Endothelial cell of umbilical vein (primary cell): ENCODE results near the gene CACNG4. TPM values are rescaled to one million over a fixed set of nuclear protein-coding genes. Genes with fewer than 3 reads are reported as not detected.

Experiments used
- BruUV-seq: library from RNA; stranded (reverse); fragments of 400-500 nt; replicated peaks from 2 replicates; lab custom pipeline; 2021; lab: Mats Ljungman, UMichigan
- CTCF ChIA-PET: fragments of 300-600, 350-600 bp; sonication (Branson Sonifier 250); formaldehyde crosslinking; loops from one replicate; lab custom pipeline; 2021; ENCODE audit warnings: antibody characterized with exemption, inconsistent platforms; lab: Charles Lee
- POLR2A ChIA-PET: fragments of 300-600, 350-600 bp; sonication (Branson Sonifier 250); formaldehyde crosslinking; loops from one replicate; lab custom pipeline; 2021; ENCODE audit warnings: antibody characterized with exemption, inconsistent platforms; lab: Charles Lee
- DNase-seq: peaks from one replicate; pipeline ENCODE4 v3.0.0-alpha.2; 2011; ENCODE audit warnings: low read depth, low spot score
- FAIRE-seq: peaks from 2 replicates; lab custom pipeline; 2011; peaks lifted over from hg19 to GRCh38; lab: Jason Lieb, UNC
- H2AFZ ChIP-seq: 2 replicates; pipeline ENCODE4 v1.6.0; 2012; ENCODE audit warnings: low read depth, low read length, control low read depth, inconsistent platforms
- H3K27ac ChIP-seq: 2 replicates; pipeline ENCODE4 v1.5.1; 2011; ENCODE audit warnings: low read depth, mild to moderate bottlenecking, control low read depth, low read length, moderate library complexity; ENCODE audit not compliant: insufficient read depth
- H3K27me3 ChIP-seq, 2 experiments: 2 replicates each; pipeline versions ENCODE4 v1.6.0 to v1.6.1; 2011; ENCODE audit warnings: low read length in 2 of 2, mixed read lengths in 1 of 2; ENCODE audit not compliant: control insufficient read depth in 2 of 2, insufficient read depth in 2 of 2
- H3K36me3 ChIP-seq, 2 experiments: 2 replicates in 1 of 2; 3 replicates in 1 of 2; pipeline ENCODE4 v1.5.1; 2011; ENCODE audit warnings: low read length in 2 of 2, mild to moderate bottlenecking in 1 of 2, moderate library complexity in 1 of 2; ENCODE audit not compliant: control insufficient read depth in 2 of 2, insufficient read depth in 2 of 2; ENCODE audit errors: extremely low read depth in 1 of 2
- H3K4me1 ChIP-seq: 3 replicates; pipeline ENCODE4 v1.5.1; 2011; ENCODE audit warnings: mild to moderate bottlenecking, low read length; ENCODE audit not compliant: control insufficient read depth, insufficient read depth; ENCODE audit errors: extremely low read depth
- H3K4me2 ChIP-seq: 2 replicates; pipeline ENCODE4 v1.6.1; 2011; ENCODE audit warnings: low read length, control low read depth, mixed read lengths; ENCODE audit not compliant: insufficient read depth
- H3K4me3 ChIP-seq, 3 experiments: fragments of 200-600 bp in 1 of 3; sonication (generic), shearing (Covaris generic) in 1 of 3; replicated peaks in 1 of 3; 2 replicates each; pipeline ENCODE4 v1.5.1; 2011 to 2016; ENCODE audit warnings: control low read depth in 3 of 3, low read length in 3 of 3, mild to moderate bottlenecking in 2 of 3, inconsistent platforms in 1 of 3, low read depth in 1 of 3, moderate library complexity in 1 of 3; ENCODE audit not compliant: insufficient read depth in 1 of 3
- H3K79me2 ChIP-seq: 2 replicates; pipeline ENCODE4 v1.6.0; 2012; ENCODE audit warnings: low read length, inconsistent platforms; ENCODE audit not compliant: control insufficient read depth, insufficient read depth
- H3K9ac ChIP-seq: replicated peaks from 2 replicates; pipeline ENCODE3; 2011; ENCODE audit warnings: low read length, control low read depth; ENCODE audit not compliant: insufficient read depth; ENCODE audit errors: extremely low read depth
- H3K9me1 ChIP-seq: replicated peaks from 3 replicates; pipeline ENCODE4 v1.6.0; 2011; ENCODE audit warnings: mild to moderate bottlenecking, low read length; ENCODE audit not compliant: control insufficient read depth, insufficient read depth; ENCODE audit errors: extremely low read depth
- H3K9me3 ChIP-seq: replicated peaks from 2 replicates; pipeline ENCODE4 v1.5.1; 2012; ENCODE audit warnings: low read length, inconsistent platforms; ENCODE audit not compliant: control insufficient read depth, insufficient read depth
- H4K20me1 ChIP-seq: replicated peaks from 2 replicates; pipeline ENCODE3; 2011; ENCODE audit warnings: mild to moderate bottlenecking, low read length; ENCODE audit not compliant: control insufficient read depth, insufficient read depth; ENCODE audit errors: extremely low read depth
- CTCF ChIP-seq, 2 donors: IDR thresholded peaks; 1 replicate in 1 of 2; 2 replicates in 1 of 2; pipeline ENCODE4 v1.5.1; 2011; ENCODE audit warnings: low read length in 2 of 2, mild to moderate bottlenecking in 2 of 2, moderate library complexity in 2 of 2, control low read depth in 1 of 2, inconsistent platforms in 1 of 2, low read depth in 1 of 2; ENCODE audit not compliant: insufficient read depth in 1 of 2; ENCODE audit errors: extremely low read depth in 1 of 2
- EZH2 ChIP-seq: IDR thresholded peaks from 2 replicates; pipeline ENCODE4 v1.6.1; 2012; ENCODE audit warnings: borderline replicate concordance, low read depth, mild to moderate bottlenecking, moderate library complexity, low read length, inconsistent platforms; ENCODE audit not compliant: severe bottlenecking
- FOS ChIP-seq: IDR thresholded peaks from 2 replicates; pipeline ENCODE4 v1.6.1; 2011; ENCODE audit warnings: mild to moderate bottlenecking, low read length, moderate library complexity, borderline replicate concordance; ENCODE audit not compliant: insufficient read depth
- GATA2 ChIP-seq: IDR thresholded peaks from 2 replicates; pipeline ENCODE4 v1.7.0; 2011; ENCODE audit warnings: low read depth, mild to moderate bottlenecking, moderate library complexity, mixed read lengths, low read length; ENCODE audit not compliant: insufficient read length, insufficient read depth
- JUN ChIP-seq: IDR thresholded peaks from 2 replicates; pipeline ENCODE4 v1.6.1; 2011; ENCODE audit warnings: borderline replicate concordance, low read depth; ENCODE audit not compliant: insufficient read length, insufficient read depth
- MAX ChIP-seq: IDR thresholded peaks from 2 replicates; pipeline ENCODE4 v1.6.1; 2011; ENCODE audit not compliant: insufficient read depth, insufficient read length
- MYC ChIP-seq: IDR thresholded peaks from one replicate; pipeline ENCODE4 v1.6.1; 2011; ENCODE audit warnings: mild to moderate bottlenecking, low read depth, low read length
- POLR2A ChIP-seq: IDR thresholded peaks from 2 replicates; pipeline ENCODE4 v1.6.1; 2012; ENCODE audit warnings: low read depth, mild to moderate bottlenecking, control low read depth, low read length
- POLR2AphosphoS5 ChIP-seq: IDR thresholded peaks from 2 replicates; pipeline ENCODE4 v1.6.1; 2012; ENCODE audit warnings: low read depth, mild to moderate bottlenecking, control low read depth, low read length, moderate library complexity; ENCODE audit not compliant: insufficient read depth
- dilution Hi-C: fragments of 300-500 bp; cut with MboI; formaldehyde crosslinking; loops from one replicate; pipeline ENCODE4 v1.15.0; 2019; ENCODE audit warnings: low sequenced_read_pairs; ENCODE audit not compliant: extremely low pct_ligation_motif_present
- intact Hi-C: fragments of 100-400 bp; cut with micrococcal nuclease; formaldehyde crosslinking; loops from one replicate; pipeline ENCODE4 v1.10.0; 2022
- polyA plus RNA-seq, 4 experiments: library from polyadenylated mRNA; depleted of rRNA in 3 of 4; stranded (reverse) in 3 of 4; unstranded in 1 of 4; fragments of >200 nt; gene quantifications; 2 replicates each; pipeline versions ENCODE4 v1.2.1 to v1.2.3, GENCODE V29; 2011 to 2012; ENCODE audit warnings: missing spikeins in 1 of 4
- total RNA-seq: library from RNA; stranded (reverse); gene quantifications from 2 replicates; pipeline ENCODE4 v1.2.3, GENCODE V29; 2021

CACNG4 gene
- total and polyA plus RNA-seq, 2 donors (not counting 3 experiments of a cell fraction or from before 2014, with no cell fraction given), result not detected

GRCh38 chr17:66989076-66989475, 24.6 kb downstream of the CACNG4 start:
- Histone ChIP-seq H3K27ac (no peak overlapping the region), H2AFZ (no peak overlapping the region), H4K20me1 (no peaks in the 10 kb centered on the region), H3K4me1 (no peaks in the 10 kb centered on the region), H3K9me1 (no peaks in the 10 kb centered on the region), H3K27me3 (peaks cover 11 to 16% of the 10 kb centered on the region in 2 experiments), H3K79me2 (no peaks in the 10 kb centered on the region), H3K9ac (no peak overlapping the region), H3K9me3 (no peaks in the 10 kb centered on the region), H3K36me3 (no peaks in the 10 kb centered on the region), H3K4me2 (no peak overlapping the region), H3K4me3 (no peak overlapping the region)
- no TSS peak for BruUV-seq
- dilution Hi-C loops, result no loop called here
- TF ChIP-seq POLR2A, result no peak
- TF ChIP-seq POLR2AphosphoS5, result no peak
- no peak for TF ChIP-seq GATA2
- no peak for TF ChIP-seq EZH2
- TF ChIP-seq FOS, result no peak
- TF ChIP-seq MAX, result no peak
- TF ChIP-seq MYC, result no peak
- TF ChIP-seq CTCF (IDR thresholded peaks at IDR 0.05; ENCODE audit: extremely low read depth in 1 of 2, insufficient read depth in 1 of 2, low read depth in 1 of 2, low read length in 2 of 2), result no peak
- TF ChIP-seq JUN, result no peak
- DNase-seq (no peak), FAIRE-seq (no peak)
- POLR2A ChIA-PET, result no interaction called here
- intact Hi-C loops, result no loop called here
- CTCF ChIA-PET, result interaction anchor here (1.3 kb wide), 1 partner anchor 261 kb away, joined by 4 read pairs; no protein-coding TSS in a partner anchor
